Vagina (tissue), 2 donors: ENCODE measurements around the gene ZNF385A.

Experiments
- CTCF ChIP-seq, 3 experiments: fragments of 450-650 bp in 2 of 3; fragments of 200-600 bp in 1 of 3; sonication (generic) in 1 of 3; IDR thresholded peaks; one replicate each; pipeline ENCODE4 v1.5.1; 2017 to 2019; ENCODE audit warnings: antibody characterized with exemption in 3 of 3, mild to moderate bottlenecking in 2 of 3, moderate library complexity in 2 of 3
- POLR2A ChIP-seq, 2 donors: fragments of 450-650 bp; IDR thresholded peaks; one replicate each; pipeline ENCODE4 v1.6.1; 2017; ENCODE audit warnings: antibody characterized with exemption in 2 of 2, mild to moderate bottlenecking in 2 of 2, moderate library complexity in 2 of 2
- POLR2AphosphoS5 ChIP-seq, 2 donors: sonication (generic); formaldehyde crosslinking; IDR thresholded peaks; one replicate each; pipeline ENCODE4 v1.9.0; 2017; ENCODE audit warnings: antibody characterized with exemption in 2 of 2, mild to moderate bottlenecking in 2 of 2, low read depth in 1 of 2; ENCODE audit not compliant: insufficient read depth in 1 of 2

- TF ChIP-seq CTCF (IDR thresholded peaks at IDR 0.05) (peak; percentile 35 to 49 (median 35)), POLR2A (IDR thresholded peaks at IDR 0.05) (no peak), POLR2AphosphoS5 (IDR thresholded peaks at IDR 0.05; ENCODE audit: insufficient read depth in 1 of 2, low read depth in 1 of 2) (no peak)
Observed at GRCh38 chr12:54394281-54394719, 9.8 kb upstream of the ZNF385A start.
